HL-60/S4 (cell line): Measurements from ENCODE around the gene NUP93.
"Not testable (repeated sequence)": the region's sequence is repeated elsewhere in the genome, so short reads cannot be mapped to it uniquely, and the experiment has no call there.

Experiments used
- in situ Hi-C: fragments of 300-500 bp; cut with MboI; formaldehyde crosslinking; loops from 2 replicates; pipeline ENCODE4 v1.14.3; 2022; ENCODE audit warnings: low sequenced_read_pairs

Gene NUP93

GRCh38 chr16:56811602-56812001 lies 81.7 kb downstream of the NUP93 start:
- in situ Hi-C loops: not testable (repeated sequence)

GRCh38 chr16:56812884-56813283 lies 83.0 kb downstream of the NUP93 start:
- in situ Hi-C loops: no loop called here

GRCh38 chr16:56814537-56815432 lies 84.9 kb downstream of the NUP93 start:
- in situ Hi-C loops: no loop called here

DNA sequence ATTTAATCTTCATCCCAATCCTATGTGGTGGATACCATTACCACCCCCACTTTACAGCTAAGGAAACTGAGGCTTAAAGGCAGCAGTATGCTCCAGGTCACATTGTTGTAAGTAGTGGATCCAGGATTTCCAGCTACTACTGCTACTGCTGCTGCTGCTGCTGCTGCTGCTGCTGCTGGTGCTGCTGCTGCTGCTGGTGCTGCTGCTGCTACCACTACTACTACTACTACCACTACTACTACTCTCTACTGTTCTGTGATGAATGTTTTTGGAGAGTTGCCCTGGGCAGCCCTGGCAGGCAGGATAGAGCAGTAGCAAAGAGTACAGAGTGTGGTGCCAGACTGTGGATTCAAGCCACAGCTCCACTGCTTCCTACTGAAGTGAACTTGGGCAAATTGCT lies 85.8 kb downstream of the NUP93 start:
- in situ Hi-C loops: no loop called here

DNA sequence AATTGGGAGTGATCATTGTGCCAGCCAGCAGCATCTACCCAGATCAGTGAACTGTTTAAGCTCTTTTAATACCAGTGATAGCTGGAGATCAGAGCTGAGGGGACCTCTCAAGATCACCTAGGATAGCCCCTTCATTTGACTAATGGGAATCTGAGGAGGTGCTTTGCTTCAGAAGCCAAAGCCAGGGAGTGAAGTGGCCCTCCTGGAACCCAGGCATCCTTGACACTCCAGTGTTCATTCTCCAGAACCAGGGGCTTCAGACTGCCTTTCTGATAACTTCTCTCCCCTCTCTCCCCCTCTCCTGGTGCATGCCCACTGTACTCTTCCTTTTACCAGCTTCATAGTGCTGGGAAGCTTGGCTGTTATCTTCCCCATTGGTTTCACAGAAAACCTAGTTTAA lies 87.1 kb downstream of the NUP93 start:
- in situ Hi-C loops: no loop called here

- in situ Hi-C loops: no loop called here
Measured at GRCh38 chr16:56817938-56818337, 88.0 kb downstream of the NUP93 start.

DNA sequence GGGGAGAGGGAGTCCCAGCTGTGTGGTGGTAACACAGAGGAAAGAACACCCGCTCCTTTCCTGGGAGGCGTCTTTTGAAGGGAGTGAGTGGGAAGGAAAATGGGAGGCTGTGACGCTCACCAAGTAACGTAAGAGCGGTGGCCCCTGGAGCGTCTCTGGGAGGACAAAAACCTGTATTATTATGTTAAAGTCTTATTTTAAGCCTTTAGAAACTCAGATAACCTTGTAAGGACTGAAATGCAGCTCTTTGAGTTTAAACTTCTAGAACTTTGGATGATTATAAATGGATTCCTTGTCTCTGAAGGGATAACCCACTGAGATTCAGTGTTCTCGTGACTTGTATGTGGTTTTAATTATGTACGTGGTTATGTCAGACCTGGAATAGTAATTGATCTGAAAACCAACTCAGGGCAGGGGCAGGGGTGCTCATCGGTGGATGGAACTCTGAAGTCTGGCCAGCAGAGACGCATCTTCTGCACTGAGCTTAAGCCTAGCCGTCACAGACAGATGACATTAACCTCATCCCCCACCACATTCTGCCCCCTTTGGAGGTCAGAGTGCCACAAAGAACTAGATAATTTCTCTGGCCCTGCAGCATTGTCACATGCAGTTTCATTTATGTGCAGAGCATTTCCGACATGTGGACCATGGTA lies 93.3 kb downstream of the NUP93 start:
- in situ Hi-C loops: no loop called here

- in situ Hi-C loops: no loop called here
Measured at GRCh38 chr16:56824331-56824730, 94.4 kb downstream of the NUP93 start.

DNA sequence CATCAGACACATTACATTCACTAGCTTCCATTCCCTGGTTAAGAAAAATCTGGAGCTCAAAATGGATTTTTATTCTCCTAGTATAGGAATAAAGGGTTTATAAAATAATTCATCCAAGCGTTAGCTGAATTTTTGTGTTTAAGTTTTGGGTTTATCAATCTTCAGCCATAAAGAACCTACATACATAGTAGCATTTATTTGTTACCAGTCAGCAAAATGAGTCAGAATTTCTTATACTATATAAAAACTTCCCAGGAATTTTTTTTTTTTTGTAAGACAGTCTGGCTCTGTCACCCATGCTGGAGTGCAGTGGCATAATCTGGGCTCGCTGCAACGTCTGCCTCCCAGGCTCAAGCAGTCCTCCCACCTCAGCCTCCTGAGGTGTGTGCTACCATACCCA lies 94.9 kb downstream of the NUP93 start:
- in situ Hi-C loops: no loop called here

GRCh38 chr16:56825826-56826225 lies 95.9 kb downstream of the NUP93 start:
- in situ Hi-C loops: no loop called here

DNA sequence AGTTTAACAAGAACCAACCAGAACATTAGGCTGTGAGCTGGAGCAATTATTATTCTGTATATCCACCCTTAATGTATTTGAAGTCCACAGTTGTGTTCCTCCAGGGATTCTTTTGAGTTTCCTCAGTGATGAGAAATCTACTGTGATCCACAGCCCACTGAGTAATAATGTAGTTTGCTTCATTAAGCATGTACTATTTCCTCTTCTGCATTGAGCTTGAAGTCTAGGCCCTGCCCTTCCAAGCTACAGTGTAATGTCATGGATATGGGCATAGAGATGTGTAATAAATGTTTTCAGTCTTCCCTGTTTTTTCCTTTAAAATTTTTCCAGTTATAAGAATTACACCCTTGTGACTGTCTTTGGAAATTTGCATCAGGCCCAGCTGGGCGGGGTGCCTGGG lies 98.7 kb downstream of the NUP93 start:
- in situ Hi-C loops: no loop called here

- in situ Hi-C loops: no loop called here
Measured at GRCh38 chr16:56830669-56831068, 100.7 kb downstream of the NUP93 start.

- in situ Hi-C loops: no loop called here
Measured at GRCh38 chr16:56832768-56833167, 102.8 kb downstream of the NUP93 start.

DNA sequence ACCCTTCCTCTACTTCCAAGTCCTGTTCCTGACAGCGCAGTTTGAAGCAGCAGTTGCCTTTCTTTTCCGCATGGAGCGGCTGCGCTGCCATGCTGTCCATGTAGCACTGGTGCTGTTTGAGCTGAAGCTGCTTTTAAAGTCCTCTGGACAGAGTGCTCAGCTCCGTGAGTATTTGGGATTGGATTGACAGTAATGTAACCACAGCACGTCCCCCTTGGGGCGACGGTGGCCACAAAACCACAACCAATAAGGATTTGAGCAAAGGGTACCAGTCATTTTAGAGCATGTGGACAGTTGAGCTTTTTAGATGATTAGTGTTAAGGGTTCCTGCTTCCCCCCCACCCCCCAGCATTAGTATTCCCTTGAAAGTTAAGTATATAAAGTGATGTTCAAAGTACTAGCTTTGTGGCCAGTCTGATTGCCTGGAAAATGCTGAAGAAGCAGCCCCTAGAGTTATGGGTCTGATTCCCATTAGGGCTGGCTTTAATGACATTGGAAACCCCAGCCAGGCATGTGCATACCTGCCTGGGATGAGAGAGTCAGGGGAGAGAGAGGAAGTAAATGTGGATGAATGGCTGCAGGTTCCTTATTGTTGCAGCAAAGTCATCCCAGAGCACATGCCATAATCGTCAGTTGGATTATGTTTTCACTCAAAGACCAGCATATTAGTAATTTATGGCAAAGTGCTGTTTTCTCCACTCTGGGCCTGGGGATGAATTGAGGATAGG lies 103.5 kb downstream of the NUP93 start:
- in situ Hi-C loops: no loop called here

- in situ Hi-C loops: no loop called here
Measured at GRCh38 chr16:56835320-56835719, 105.4 kb downstream of the NUP93 start.

DNA sequence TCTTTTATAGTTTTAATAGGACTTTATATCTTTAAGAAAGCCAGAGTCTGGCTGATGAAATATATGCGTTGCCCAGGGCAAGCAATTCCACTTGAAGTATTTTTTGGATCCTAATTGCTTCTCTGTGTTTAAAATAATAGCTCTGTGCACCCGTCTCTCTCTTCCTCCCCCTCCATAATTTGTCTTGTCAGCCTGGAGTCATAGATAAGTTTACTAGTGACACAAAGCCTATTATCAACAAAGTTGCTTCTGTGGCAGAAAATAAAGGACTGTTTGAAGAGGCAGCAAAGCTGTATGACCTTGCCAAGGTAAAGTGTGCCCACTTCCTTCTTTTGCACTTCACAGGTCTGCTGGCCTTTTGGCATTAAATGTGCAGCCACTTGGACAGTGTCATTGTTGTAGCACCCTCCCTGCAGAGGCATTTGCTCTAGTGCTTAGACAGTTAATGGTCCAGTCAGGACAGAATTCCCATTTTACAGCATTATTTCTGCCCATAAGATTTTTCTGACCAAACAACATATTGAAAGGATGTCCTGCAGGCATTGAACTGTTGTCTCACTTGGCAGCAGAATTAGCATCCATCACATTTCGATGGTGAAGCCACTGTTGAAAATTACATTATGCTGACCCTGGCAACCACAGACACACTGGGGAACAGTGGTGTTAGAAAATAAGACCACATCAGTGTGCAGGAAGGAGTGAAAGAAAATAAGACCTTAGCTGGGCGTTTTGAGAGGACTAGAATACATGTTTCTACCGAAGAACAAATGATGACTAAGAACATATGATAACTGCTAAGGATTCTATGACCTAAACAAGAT lies 106.7 kb downstream of the NUP93 start:
- in situ Hi-C loops: no loop called here

DNA sequence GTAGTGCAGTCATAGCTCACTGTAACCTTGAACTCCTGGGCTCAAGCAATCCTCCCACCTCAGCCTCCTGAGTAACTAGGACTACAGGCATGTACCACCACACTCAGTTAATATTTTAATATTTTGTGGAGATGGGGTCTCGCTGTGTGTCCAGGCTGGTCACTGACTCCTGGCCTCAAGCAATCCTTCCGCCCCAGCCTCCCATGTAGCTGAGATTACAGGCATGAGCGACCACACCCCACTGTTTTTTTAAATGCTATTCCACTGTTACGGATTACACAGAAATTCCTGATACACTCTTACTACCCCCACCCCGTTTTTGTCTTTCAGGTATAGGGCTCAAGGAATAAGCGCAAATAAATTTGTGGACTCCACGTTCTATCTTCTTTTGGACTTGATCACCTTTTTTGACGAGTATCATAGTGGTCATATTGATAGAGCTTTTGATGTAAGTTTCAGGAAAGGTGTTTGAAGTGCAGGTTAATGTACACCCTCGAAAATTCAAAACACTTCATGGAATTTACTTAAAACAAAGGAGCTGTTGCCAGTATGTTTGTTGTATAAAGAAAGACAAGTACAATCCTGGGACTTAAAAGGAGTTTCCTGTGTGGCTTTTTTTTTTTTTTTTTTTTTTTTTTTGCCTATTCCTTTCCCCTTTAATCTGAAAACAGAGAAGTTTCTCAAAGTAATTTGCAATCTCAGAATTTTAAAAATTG lies 108.9 kb downstream of the NUP93 start:
- in situ Hi-C loops: no loop called here

DNA sequence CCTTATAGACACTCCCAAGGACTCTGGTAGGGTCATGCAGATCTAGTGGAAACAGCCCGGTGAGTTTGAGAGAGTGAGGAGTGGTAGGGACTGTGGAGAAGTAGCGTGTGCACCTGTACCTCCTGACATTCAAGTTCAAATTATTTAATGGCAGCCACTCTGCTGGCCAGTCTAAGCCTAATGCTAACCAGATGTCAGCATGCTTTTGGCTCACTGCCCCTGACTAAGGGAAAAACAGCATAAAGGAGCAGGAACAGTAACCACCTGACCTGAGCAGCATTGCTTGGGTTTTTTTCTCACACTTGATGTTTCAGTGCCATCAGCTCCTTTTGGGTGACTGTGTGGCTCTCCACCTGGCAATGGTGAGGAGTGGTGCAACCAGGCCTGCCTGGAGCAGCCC lies 111.3 kb downstream of the NUP93 start:
- in situ Hi-C loops: no loop called here

DNA sequence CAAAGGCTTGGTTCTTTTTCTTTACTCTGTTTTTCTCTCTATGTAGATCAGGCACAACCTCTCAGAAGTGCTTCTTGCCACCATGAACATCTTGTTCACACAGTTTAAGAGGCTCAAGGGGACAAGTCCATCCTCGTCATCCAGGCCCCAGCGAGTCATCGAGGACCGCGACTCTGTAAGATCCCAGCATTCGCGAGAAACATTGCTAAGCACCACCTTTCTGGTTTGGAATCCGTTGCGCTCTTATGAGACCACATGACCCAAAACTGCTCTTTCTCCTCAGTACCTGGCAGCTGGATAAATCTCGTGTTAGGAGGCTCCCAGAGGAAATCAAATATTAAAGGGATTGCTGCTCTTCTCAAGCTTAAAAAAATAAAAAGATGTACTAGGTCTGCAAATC lies 111.7 kb downstream of the NUP93 start:
- in situ Hi-C loops: no loop called here

DNA sequence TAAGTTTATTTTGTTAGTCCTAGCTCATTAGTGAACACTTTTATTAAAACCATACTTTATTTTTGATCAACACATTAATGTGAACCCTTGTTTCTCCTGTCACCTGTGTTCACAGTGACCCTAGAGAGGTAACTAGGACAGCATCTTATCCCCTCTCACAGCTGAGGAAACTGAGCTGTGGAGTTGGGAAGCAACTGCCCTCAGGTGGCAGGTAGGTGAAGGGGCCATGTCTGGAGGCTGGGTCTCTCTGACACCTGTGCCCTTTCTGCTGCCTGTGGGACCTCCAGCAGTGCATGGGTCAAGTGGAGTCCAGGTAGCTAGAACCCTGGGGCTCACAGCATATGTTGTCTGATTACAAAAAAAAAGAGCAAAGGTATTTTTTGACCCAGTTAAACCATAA lies 112.2 kb downstream of the NUP93 start:
- in situ Hi-C loops: no loop called here
